ENCODE data around the gene PSMG2.
"Not testable (repeated sequence)": the region's sequence is repeated elsewhere in the genome, so short reads cannot be mapped to it uniquely, and the experiment has no call there.

Gene PSMG2

DNA sequence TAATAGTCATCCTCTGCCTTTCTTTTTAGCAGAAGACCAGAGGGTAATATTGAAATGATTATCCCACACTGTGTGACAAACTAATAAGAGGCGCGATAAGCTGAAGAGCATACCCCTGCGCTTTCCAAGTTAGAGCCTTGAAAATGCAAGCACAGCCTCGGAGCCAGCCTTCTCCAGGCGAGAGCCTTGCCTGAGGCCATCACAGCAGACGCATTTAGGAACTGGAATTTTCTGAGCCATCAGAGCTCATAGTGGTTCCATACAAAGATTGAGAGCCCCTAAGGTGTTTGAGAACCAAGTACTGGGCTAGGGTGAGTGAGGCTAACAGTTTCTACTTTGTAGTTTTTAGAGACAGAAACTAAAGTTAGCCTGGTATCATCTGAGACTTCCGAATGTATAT, 19.9 kb downstream of the PSMG2 start:
- no peak for DNase-seq

DNA sequence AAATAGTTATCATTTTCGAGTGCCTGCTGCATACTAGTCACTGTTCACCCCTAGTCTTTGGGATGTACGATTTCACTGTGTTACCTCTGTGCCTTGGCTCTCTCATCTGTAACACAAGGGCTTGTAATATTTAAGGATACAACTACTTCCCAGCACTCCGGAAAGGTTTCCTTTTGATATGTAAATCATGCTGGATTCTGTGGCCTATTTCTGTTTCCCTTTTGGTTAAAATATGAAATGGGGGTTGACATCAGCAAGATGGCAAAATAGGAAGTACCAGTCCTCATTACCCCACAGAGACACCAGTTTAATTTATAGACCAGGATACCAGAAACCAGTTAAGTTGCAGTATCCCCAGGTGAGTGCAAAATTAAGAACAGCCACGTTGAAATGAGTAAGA, 23.5 kb downstream of the PSMG2 start:
- no peak for DNase-seq

DNA sequence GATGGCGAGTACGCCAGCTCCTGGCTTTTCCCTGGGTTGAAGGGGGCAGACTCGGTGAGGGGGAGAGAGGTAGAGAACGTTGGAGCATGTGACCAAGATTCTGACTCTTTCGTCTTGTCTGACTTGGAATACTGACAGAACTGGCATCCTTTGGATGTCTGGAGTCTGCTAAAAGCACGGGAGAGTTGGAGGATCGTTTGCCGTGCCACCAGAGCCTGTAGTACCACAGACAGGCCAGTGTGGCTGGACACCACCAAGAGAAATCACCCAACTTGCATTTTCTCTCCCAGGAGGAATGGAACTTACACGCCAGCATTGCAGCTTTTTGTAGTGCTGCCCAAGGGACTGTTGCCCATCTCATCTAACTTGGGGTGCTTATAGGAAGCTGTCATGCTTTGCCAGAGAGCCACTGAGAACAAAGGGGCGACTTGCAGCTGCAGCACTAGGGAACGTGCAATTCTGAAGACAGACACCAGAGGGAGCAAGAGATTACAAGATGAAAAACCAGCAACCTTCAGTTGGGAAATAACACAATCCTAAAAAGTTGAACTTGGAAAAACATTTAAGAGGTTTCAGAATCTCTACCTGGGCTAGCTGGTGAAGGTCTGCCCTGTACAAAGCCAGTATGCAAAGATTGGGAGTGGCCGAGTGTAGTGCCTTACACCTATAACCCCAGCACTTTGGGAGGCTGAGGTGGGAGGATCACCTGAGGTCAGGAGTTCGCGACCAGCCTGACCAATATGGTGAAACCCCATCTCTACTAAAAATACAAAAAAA, 24.1 kb downstream of the PSMG2 start:
- peak in 4 of 5 experiments; percentile 16 to 57 (median 32) for DNase-seq

DNA sequence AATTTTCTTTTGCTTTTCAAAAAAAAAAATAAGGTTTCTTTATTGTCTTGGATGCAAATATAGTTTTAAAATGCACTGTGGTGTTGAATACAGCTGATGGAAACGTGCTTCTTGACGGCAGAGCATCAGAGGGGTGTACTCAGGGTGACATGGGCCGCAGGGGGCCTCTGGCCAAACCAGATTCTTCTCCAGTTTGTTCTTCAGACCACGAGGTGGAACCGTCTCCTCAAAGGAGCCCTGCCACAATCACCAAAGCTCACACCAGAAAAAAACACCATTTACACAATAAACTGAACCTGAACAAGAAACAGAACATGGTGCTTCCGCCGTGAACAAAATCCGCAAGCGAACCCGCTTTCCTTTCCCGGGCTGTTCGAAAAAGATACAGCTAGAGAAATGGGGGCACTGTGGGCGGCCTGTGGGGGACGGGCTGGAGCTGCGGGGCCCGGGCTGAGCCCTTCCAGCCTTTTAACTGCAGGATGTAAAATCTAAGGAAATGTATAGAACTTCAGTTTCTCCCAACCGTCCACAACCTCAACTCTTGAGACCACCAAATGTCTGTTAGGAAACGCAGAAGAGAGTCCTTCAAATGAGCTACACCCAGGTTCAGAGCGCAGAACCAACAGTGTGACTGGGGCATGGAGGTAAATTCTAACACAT, 34.5 kb downstream of the PSMG2 start:
- DNase-seq, result no peak

DNA sequence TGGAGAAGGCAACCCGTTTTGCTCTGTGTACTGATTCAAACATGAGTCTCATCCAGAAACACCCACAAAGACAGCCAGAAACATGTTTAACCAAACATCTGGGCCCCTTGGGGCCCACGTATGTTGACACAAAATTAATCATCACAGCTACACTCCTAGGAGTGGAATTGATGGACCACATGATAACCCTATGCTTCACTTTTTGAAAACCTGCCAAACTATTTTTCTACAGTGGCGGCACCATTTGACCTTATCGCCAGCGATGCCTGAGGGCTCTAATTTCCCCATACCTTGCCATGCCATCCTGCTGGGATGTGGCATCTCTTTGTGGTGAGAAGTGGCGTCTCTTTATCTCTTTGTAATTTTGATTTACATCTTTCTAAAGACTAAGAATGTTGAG, 38.5 kb downstream of the PSMG2 start:
- DNase-seq, result peak in 1 of 5 experiments; percentile 55

DNA sequence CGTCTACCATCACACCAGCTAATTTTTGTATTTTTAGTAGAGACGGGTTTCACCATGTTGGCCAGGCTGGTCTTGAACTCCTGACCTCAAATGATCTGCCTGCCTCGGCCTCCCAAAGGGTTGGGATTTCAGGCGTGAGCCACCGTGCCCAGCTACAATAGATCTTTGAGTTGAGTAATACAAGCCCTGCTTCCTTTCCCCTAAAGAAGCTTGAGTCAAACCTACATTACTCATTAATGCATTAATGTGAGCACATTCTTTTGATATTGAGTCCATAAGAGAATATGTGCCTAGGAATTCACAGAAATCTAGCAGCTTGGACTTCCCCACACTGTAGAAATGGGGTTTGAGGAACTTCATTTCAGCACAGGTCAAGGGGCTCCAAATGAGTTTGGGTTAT, 39.6 kb downstream of the PSMG2 start:
- DNase-seq, result no peak

DNA sequence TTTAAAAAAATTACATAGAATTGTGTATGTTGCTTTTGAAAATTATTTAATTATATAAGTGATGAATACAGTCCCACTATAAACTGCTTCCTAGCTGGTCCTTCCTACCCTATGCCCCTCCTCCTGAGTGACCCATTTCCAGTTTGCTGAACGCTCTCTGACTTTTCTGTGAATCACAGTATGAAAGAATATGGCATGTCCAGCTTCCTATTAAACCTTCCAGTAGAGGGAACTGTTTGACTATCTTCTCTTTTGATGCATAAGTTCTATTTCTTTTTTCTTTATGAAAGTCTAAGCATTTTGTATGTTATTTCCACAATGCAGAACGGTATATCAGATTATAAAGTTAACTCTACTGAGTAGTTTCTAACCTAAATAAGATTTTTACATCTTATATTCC, 41.3 kb downstream of the PSMG2 start:
- DNase-seq, result peak in 2 of 5 experiments; percentile 10 to 64

DNA sequence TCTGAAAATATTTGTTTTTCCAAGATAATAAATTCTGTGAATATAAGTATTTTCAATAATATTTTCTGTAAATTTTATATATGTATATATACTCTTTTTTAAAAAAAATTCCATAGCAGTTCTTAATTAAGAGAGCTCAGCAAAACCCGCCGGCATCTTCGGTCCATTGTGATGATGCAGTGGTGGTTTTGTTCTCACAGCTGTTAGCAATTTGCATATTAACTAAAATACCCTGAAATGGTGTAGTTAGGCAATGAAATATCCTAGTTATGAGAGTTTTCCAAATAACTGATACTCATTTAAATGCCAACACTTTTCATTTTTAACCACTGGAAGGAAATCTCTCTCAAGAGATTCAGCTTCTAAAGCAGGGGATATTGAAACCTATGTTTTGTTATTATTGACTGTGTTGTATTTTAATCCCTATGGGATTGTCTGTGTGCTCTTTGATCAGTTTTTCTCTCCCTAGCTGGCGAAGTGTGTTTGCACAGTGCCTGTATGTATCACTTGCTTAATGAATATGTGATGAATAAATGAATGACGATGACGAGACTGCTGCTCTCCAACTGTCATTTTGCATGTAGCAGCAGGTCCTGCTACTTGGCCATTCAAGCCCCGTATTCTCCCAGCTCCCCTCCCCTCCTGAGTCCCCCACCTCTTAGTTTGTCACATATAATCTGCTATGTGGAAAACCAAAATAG, 42.4 kb downstream of the PSMG2 start:
- DNase-seq, result no peak

DNA sequence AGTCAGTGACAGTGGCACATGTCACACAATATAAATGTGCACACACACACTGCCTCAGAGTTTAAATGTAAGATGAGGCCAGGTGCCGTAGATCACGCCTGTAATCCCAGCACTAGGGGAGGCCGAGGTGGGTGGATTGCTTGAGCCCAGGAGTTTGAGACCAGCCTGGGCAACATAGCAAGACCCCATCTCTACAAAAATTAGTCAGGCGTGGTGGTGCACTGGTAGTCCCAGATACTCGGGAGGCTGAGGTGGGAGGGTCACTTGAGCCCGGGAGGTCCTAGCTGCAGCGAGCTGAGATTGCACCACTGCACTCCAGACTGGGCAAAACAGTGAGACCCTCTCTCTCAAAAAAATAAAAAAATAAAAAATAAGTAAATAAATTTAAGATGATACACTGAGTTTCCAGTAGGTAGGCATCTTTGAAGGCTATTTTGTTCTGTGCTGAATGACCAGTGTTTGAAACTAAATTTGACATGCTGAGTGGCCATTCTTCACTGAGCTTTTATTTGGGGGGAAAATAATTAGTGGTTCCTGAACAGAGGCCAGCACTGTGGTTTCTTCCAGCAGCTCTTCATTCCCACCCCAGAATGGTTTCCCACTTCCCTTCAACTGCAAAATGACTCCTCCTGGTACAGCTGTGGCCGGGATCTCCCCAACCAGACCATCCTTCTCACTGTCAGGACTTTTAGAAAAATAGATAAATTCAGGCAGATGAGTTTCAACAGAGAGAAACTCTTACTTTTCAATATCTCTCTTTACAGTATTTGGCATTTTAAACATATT, 44.9 kb downstream of the PSMG2 start:
- DNase-seq, result no peak

DNA sequence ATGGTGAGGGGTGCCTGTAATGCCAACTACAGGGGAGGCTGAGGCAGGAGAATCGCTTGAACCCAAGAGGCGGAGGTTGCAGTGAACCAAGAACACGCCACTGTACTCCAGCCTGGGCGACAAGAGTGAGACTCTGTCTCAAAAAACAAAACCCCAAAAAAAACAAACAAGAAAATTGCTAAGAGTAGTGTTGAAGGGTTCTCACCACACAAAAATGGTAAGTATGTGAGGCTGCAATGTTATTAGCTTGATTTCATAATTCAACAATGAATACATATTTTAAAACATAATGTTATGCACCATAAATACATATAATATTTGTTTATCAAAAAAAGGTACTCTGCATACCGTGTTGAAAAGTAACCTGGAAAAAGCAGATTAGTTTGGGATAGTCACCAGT, 45.8 kb downstream of the PSMG2 start:
- no peak for DNase-seq

DNA sequence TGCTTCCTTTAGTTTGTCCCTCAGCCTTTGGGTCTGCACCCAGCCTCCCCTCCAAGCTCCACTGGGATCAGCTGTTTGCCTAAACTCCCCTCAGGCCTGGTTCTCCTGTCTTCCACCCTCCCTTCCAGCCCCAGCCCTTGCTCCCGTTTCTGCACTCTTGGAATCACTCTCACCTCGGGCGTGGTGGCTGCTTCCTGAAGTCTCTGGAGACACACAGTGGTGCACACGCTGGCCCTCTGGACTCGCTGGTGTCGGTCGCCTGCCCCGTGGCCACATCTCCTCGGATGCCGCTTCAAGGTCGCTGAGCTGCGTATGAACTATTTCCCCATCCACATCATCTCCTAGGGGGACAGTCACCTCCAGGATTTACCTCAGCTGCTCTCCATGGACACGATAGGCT, 46.3 kb downstream of the PSMG2 start:
- no peak for DNase-seq

DNA sequence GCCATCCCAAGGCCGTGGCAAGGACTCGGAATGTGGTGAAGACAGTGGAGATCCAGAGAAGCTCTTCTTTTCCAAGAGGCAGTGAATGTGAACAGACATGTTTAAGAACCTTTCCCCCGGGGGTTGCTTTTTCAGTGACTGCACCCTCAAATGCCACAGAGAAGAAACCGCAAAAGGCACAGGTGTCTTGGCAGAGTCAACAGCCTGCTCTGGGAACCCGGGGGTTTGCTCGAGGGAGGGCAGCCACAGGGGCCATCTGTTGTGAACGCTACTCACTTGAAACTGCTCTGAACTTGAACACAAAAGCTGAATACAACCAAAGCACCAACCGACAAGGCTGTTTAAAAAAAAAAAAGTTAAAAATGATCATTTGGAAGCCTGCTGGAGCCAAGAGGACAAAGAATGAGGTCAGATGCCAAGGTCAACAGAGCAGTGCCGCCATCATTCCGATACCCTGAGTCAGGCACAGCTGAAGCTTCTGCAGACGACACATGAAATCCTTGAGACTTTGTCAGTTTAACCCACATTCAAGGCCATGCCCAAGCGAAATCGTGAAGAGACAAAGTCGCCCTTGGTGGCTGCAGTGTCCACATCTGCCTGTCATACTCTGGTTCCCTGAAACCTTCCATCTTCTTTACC, 47.4 kb downstream of the PSMG2 start:
- peak in 1 of 5 experiments; percentile 58 for DNase-seq

DNA sequence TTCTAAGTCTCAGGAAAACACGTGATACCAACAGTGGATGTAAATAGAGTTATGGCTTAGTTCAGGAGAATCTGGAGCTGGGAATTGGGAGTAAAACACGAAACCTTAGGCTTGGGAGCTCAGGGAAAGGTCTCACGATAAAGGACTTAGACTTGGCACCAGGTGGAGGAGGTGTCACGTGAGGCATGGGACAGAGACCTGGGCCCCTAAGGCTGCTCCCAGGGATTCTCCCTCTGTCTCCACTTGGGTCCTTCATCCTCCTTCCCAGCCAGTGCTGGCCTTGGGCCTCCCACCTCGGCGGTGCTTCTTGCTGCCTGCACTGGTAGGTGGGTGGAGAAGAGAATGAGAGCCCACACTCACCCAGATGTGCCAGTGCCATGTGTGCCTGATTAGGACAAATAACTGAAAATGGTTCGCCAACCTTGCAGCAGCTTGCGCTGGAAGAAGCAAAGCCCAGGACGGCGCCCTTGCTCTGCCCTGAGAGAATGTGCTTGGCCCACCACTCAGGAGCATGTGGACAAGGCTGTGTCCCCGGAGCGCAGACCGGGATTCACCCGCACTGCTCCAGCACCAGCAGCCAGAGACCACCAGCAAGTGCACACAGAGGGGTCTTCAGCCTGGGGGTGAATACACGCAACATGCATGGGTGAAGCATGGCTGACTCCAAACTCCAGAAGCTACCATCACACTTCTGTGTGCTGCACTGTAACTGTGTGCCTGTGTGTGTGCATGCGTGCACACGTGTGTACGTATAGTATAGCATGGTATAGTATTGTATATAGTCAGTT, 48.1 kb downstream of the PSMG2 start:
- DNase-seq, result no peak

DNA sequence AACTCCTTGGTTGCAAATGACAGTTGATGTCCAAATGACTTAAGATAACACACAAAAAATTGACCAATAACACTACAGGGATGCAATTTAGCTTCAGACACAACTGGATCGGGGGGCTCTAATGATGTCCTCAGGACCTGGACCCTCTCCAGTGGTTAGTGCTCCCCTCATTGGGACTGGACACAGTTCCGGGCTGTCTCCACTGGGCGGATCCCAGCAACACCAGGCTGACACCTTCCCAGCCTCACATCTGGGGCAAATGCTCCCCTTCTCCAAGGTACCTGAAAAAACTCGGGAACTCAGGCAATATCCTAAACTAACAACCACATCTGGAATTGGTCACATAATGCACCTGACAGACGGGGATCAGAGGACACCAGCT, 48.7 kb downstream of the PSMG2 start:
- DNase-seq, result no peak

DNA sequence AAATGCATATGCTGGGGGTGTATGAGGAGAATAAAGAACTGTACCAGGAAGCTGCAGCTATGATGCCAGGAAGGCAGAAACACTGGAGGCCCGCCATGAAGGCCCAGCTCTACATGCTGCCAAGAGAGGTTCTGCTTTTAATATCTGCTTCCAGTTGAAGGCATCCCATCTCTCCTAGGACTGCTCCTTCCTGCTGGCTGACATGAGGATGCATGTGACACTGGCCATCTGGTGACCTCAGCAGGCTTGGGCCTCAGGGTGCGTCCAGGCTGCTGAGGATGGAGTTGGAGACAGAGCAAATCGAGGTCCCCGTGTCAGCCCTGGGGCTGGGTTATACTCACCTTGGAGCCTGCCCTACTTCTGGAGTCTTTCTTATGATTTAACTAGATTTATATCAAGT, 49.0 kb downstream of the PSMG2 start:
- no peak for DNase-seq

DNA sequence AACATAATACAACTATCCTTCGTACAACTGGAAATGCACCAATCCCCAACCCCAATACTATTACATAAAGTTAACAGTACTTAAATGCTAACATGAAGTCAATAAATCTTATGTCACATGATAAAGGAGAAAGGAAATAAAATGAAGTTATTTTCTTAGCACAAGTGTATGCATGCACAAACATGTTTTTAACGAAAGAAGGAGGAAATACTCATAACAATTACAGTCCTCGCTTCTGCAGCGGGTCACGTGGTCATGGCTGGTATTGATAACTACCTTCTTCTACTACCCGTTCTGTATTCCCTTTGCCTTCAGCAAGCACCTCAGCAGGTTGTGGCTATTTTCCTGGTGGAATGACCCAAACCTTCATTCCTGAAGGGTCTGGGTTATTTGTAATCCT, 51.7 kb downstream of the PSMG2 start:
- no peak for DNase-seq

DNA sequence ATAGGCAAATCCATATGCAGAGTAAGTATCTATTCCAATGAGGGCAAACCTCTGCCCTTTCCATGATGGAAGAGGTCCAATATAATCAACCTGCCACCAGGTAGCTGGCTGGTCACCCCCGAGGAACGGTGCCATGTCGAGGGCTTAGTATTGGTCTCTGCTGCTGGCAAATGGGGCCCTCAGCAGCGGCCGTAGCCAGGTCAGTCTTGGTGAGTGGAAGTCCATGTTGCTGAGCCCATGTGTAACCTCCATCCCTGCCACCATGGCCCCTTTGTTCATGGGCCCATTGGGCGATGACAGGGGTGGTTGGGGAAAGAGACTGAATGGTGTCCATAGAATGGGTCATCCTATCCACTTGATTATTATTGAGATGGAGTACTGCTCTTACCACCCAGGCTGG, 52.8 kb downstream of the PSMG2 start:
- DNase-seq, result not testable (repeated sequence)

DNA sequence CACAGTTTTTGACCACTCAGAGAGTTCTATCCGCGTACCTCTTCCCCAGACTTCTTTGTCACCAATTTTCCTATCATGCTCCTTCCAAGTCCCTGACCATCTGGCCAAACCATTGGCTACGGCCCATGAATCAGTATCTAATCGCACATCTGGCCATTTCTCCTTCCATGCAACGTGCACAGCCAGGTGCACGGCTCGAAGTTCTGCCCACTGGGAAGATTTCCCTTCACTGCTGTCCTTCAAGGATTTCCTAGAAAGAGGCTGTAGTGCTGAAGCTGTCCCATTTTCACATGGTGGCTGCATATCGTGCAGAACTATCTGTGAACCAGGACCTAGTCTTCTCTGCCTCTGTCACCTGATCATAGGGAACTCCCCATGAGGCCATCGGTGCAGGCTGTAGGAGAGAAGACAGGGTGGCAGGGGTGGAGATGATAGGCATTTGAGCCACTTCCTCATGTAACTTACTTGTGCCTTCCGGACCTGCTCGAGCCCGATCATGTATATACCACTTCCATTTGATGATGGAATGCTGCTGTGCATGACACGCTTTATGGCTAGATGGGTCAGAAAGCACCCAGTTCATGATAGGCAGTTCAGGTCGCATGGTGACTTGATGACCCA, 53.9 kb downstream of the PSMG2 start:
- DNase-seq, result not testable (repeated sequence)

DNA sequence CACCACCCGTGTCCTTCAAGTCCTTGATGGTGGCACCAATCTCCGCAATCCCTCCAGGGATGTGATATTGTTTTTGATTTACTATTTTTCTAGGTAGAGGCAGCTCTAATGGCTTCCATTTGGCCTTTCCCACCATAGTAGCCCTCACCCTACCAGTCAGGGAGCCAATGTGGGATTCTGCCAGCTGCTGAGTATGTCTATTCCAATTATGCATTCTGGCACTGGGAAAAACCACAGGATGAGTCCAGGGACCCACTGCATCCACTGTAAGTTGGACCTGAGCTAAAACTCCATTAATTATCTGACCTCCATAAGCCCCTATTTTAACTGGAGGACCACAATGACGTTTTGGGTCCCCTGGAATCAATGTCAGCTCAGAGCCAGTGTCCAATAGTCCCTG, 55.7 kb downstream of the PSMG2 start:
- not testable (repeated sequence) for DNase-seq

DNA sequence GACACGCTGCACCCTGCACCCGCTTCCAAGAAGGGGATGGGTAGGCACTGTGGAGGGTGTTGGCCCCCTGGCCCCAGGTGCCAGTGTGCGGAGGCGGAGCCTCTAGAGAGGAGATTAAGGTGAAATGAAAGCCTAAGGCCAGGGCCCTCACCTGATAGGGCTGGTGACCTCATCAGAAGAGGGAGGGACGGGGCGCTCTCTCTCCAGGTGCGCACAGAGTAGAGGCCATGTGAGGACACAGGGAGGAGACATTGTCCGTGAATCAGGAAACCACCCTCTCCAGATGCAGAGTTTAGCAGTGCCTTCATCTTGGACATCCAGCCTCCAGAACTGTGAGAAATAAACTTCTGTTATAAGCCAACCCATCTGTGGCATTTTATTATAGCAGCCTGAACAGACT, 62.3 kb downstream of the PSMG2 start:
- DNase-seq, result no peak

DNA sequence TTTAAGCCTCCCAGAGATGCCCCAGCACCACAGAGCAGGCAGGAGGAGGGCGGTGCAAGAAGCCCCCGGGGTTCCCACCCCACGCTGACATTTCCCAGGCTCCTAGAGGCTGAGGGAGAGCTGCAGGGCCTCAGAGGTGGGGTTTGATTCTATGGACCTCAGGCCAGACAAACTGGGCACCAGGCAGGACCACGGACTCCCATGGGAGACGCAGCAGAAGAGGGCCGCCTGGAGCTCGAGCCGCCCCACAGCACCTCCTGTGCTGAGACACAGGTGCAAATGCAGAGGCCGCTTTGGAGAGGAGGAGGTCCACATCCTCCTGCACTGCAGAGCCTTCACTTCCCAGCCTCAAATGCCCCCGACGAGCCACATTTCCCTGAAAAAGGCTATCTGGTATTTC, 62.7 kb downstream of the PSMG2 start:
- no peak for DNase-seq
